MCF 10A (cell line): ENCODE results near the gene HOXB3. TPM values are rescaled to one million over a fixed set of nuclear protein-coding genes. Genes with fewer than 3 reads are reported as not detected.

ENCODE experiments used
- Bru-seq: library from RNA; stranded (reverse); fragments of 400-500 nt; gene quantifications from one replicate; lab custom pipeline; 2021; lab: Mats Ljungman, UMichigan
- BruChase-seq, 2 experiments: library from RNA; stranded (reverse); fragments of 400-500 nt; gene quantifications; one replicate each; lab custom pipeline; 2021; lab: Mats Ljungman, UMichigan
- BruUV-seq: library from RNA; stranded (reverse); fragments of 400-500 nt; replicated peaks from 2 replicates; lab custom pipeline; 2021; lab: Mats Ljungman, UMichigan
- CTCF ChIA-PET: fragments of 300-600 bp; sonication (Branson Sonifier 250); formaldehyde crosslinking; extraction: SDS; loops from one replicate; lab custom pipeline; 2021; ENCODE audit warnings: antibody characterized with exemption, inconsistent platforms; lab: Yijun Ruan, JAX
- POLR2A ChIA-PET: fragments of 300-600, 350-650 bp; sonication (Branson Sonifier 250); formaldehyde crosslinking; extraction: SDS; loops from one replicate; lab custom pipeline; 2020; ENCODE audit warnings: antibody characterized with exemption, inconsistent platforms; lab: Yijun Ruan, JAX
- DNase-seq: peaks from one replicate; pipeline ENCODE4 v3.0.0-alpha.2; 2018; ENCODE audit not compliant: unreplicated experiment
- H3K27ac Mint-ChIP-seq: one replicate; pipeline ENCODE4 v1.8.0; 2022; ENCODE audit warnings: mild to moderate bottlenecking, low read depth, mixed read lengths; ENCODE audit not compliant: unreplicated experiment
- H3K27me3 Mint-ChIP-seq: one replicate; pipeline ENCODE4 v1.8.0; 2022; ENCODE audit warnings: mixed read lengths; ENCODE audit not compliant: insufficient read depth, unreplicated experiment
- H3K36me3 Mint-ChIP-seq: one replicate; pipeline ENCODE4 v1.8.0; 2022; ENCODE audit warnings: mild to moderate bottlenecking, moderate library complexity, mixed read lengths; ENCODE audit not compliant: insufficient read depth, unreplicated experiment
- H3K4me1 Mint-ChIP-seq: one replicate; pipeline ENCODE4 v1.8.0; 2022; ENCODE audit warnings: mixed read lengths; ENCODE audit not compliant: insufficient read depth, unreplicated experiment
- H3K4me3 Mint-ChIP-seq: one replicate; pipeline ENCODE4 v1.8.0; 2022; ENCODE audit warnings: mild to moderate bottlenecking, moderate library complexity, mixed read lengths; ENCODE audit not compliant: unreplicated experiment
- H3K9me3 Mint-ChIP-seq: one replicate; pipeline ENCODE4 v1.8.0; 2022; ENCODE audit warnings: mixed read lengths; ENCODE audit not compliant: unreplicated experiment
- intact Hi-C: fragments of 100-400 bp; cut with micrococcal nuclease; formaldehyde crosslinking; loops from 2 replicates; pipeline ENCODE4 v1.14.1; 2022
- long read RNA-seq: library from polyadenylated mRNA; stranded (forward); transcript quantifications from one replicate; pipeline ENCODE4 v2.0.0, GENCODE V29; 2022
- total RNA-seq: library from RNA; stranded (reverse); gene quantifications from 2 replicates; pipeline ENCODE4 v1.2.3, GENCODE V29; 2022
- TF ChIP-seq, protein P1 (sequence below): fragments of 200-600 bp; IDR thresholded peaks from one replicate; pipeline ENCODE4 v1.8.0; 2022; ENCODE audit warnings: antibody characterized with exemption, mild to moderate bottlenecking; ENCODE audit not compliant: unreplicated experiment

Gene HOXB3
- total RNA-seq = 0.79 and 0.88 TPM in 2 replicates
- percentile 25 among the genes with signal in this experiment for Bru-seq, nascent RNA
- percentile 33 among the genes with signal in this experiment for BruChase-seq, experiment 1, labeled RNA remaining after a 6-hour chase
- BruChase-seq, experiment 2, labeled RNA remaining after a 2-hour chase = percentile 36 among the genes with signal in this experiment
- long read RNA-seq = 0 reads

DNA sequence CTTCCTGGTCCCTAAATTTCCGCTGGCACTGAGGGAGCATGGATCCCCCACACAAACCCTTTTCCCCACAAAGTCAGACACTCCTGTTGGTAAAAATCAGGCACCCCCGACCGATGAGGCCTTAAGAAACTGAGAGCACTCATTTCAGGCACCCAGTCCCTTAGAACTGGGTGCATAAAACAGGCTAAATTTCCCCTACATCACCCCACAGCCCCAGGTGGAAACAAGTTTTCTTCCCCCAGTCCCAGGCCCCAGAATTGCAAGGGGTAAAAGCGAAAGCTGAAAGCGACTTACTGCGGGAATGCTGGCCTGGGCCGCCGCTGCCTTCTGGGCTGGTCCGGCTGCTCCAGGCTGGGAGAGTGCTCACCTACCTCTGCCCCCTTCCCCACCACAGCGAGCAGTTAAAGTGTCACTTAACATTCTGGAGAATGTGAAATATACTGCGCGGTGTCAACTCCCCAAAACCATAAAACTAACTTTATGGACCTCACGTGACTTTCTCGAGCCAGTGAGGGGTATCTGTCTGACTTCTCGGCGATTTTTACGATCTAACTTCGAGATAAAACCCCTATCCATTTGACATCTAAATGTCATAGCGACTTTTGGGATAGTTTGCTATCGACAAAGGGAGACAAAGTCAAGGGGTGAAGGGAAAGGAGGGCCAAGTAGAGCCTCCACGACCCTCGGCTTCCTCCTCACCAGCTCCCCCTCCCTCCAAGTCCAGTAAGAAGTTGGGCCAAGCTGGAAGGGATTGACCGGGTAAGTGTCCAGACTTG is at the start of gene HOXB3:
Gene HOXB3 (minus strand): TSS at position 411 of the 776 bp plus-strand sequence. CDS start 37,767 bp downstream, outside the sequence.
- ChIA-PET POLR2A (no interaction called here), CTCF (interaction anchor here (0.8 to 1.6 kb wide), 5 partner anchors 98 to 282 kb away, joined by 3 to 9 read pairs (median 5); no protein-coding TSS in a partner anchor)
- Mint-ChIP-seq H3K9me3 (no peaks in the 10 kb centered on the region), H3K27me3 (peaks cover 28% of the 10 kb centered on the region), H3K36me3 (no peaks in the 10 kb centered on the region), H3K27ac (no peak within 1 kb of the TSS), H3K4me3 (no peak within 1 kb of the TSS), H3K4me1 (peaks cover 11% of the 10 kb centered on the region)
- intact Hi-C loops = no loop called here
- TF ChIP-seq, protein P1, sequence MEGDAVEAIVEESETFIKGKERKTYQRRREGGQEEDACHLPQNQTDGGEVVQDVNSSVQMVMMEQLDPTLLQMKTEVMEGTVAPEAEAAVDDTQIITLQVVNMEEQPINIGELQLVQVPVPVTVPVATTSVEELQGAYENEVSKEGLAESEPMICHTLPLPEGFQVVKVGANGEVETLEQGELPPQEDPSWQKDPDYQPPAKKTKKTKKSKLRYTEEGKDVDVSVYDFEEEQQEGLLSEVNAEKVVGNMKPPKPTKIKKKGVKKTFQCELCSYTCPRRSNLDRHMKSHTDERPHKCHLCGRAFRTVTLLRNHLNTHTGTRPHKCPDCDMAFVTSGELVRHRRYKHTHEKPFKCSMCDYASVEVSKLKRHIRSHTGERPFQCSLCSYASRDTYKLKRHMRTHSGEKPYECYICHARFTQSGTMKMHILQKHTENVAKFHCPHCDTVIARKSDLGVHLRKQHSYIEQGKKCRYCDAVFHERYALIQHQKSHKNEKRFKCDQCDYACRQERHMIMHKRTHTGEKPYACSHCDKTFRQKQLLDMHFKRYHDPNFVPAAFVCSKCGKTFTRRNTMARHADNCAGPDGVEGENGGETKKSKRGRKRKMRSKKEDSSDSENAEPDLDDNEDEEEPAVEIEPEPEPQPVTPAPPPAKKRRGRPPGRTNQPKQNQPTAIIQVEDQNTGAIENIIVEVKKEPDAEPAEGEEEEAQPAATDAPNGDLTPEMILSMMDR = no peak
- DNase-seq = no peak
- BruUV-seq = no TSS peak

DNA sequence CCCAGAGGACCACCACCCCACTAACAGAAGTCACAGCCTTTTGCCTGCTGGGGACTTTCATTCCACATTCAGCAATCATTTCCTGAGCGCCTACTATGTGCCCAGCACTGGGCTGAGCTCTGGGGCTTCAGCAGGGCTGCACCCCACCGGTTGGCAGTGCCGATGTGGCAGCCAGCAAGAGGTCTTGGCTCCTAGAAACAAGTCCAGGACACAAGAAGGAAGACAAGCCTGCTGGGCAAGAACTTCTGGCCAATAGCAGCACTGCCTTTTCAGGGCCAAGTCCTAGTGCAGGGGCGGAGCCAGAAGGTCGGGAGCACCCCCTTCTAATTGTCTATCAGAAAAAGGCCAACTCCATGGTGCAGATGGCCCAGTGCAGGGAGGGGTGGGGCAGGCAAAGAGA is 49.1 kb upstream of the HOXB3 start:
- BruUV-seq = no TSS peak
- ChIA-PET POLR2A (interaction anchor here (0.7 to 1.0 kb wide), 2 partner anchors 10 to 11 kb away, joined by 3 to 4 read pairs; no protein-coding TSS in a partner anchor), CTCF (interaction anchor here (0.6 to 1.7 kb wide), 2 partner anchors 85 to 678 kb away, joined by 4 to 5 read pairs; no protein-coding TSS in a partner anchor)
- TF ChIP-seq, protein P1 = no peak
- H3K4me1 Mint-ChIP-seq = peaks cover 8% of the 10 kb centered on the region
- H3K4me3 Mint-ChIP-seq = no peak overlapping the region
- intact Hi-C loops = no loop called here
- H3K36me3 Mint-ChIP-seq = no peaks in the 10 kb centered on the region
- H3K27ac Mint-ChIP-seq = no peak overlapping the region
- no peaks in the 10 kb centered on the region for H3K9me3 Mint-ChIP-seq
- no peak for DNase-seq
- peaks cover 97% of the 10 kb centered on the region for H3K27me3 Mint-ChIP-seq

DNA sequence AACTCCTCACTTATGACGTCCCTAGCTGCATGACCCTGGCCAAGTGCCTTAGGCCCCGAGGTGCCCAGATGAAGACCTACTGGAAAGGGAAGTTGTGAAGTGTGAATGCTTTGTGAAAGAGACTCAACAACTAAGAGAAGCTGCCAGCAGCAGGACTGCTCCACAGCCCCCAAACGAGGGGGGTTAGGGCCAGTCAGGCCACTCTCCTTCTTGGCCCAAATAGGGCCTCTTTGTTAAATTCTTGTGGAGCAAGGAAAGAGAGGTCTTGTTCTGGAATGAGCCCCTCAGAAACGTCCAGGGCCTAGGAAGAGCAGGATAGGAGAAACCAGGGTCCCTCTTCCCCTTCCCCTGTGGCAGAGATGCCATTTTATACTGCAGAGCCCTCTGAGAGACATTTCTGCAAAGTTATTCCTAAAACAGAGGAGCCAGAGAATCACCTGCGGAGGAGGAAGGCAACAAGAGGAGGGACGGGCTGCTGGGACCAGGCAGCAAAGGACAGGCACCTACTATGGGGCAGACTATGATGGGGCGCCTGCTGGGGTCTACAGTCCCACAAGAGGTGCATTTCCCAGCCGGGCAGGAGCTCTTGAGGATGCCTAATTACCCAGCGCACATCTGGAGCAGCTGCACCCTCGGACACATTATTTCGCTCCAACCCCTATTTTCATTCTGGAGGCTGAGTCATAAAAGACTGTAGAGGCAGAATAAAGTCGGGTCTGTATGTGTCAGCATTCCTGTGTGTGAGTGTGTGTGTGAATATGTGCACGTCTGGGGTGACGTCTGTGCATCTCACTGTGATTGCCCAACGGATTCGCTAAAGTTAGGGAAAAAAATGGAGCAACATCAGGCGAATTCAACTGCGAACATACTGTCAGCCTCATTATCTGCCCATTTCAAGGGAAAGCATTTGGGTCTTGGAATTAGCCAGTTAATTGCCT is 47.6 kb upstream of the HOXB3 start:
- ChIA-PET CTCF (interaction anchor here (0.5 to 1.6 kb wide), 6 partner anchors 13 to 589 kb away, joined by 3 to 6 read pairs (median 4); no protein-coding TSS in a partner anchor), POLR2A (interaction anchor here (0.7 kb wide), 2 partner anchors 10 to 293 kb away, joined by 3 read pairs; no protein-coding TSS in a partner anchor)
- Mint-ChIP-seq H3K9me3 (no peaks in the 10 kb centered on the region), H3K36me3 (no peaks in the 10 kb centered on the region), H3K4me3 (no peak overlapping the region), H3K27ac (no peak overlapping the region), H3K4me1 (peaks cover 8% of the 10 kb centered on the region), H3K27me3 (peaks cover 90% of the 10 kb centered on the region)
- TF ChIP-seq, protein P1 = no peak
- intact Hi-C loops = no loop called here
- BruUV-seq = no TSS peak
- peak; percentile 77 for DNase-seq
